BLaER1 (cell line): ENCODE data around the gene SBF2.
A peak's percentile ranks its signal among the peaks of the same experiment; 100 is the strongest.

ENCODE experiments used
- H3K27ac ChIP-seq: shearing (Covaris generic); formaldehyde crosslinking; 2 replicates; pipeline ENCODE4 v1.8.1; 2022
- H3K27me3 ChIP-seq: shearing (Covaris generic); formaldehyde crosslinking; 2 replicates; pipeline ENCODE4 v1.8.1; 2022
- H3K36me3 ChIP-seq: shearing (Covaris generic); formaldehyde crosslinking; 2 replicates; pipeline ENCODE4 v1.8.1; 2022
- H3K4me1 ChIP-seq: shearing (Covaris generic); formaldehyde crosslinking; 2 replicates; pipeline ENCODE4 v1.8.1; 2022
- H3K4me2 ChIP-seq: shearing (Covaris generic); formaldehyde crosslinking; 2 replicates; pipeline ENCODE4 v1.8.1; 2022
- H3K4me3 ChIP-seq: shearing (Covaris generic); formaldehyde crosslinking; 2 replicates; pipeline ENCODE4 v1.8.1; 2022
- H3K9ac ChIP-seq: shearing (Covaris generic); formaldehyde crosslinking; 2 replicates; pipeline ENCODE4 v1.8.1; 2022
- H3K9me3 ChIP-seq: shearing (Covaris generic); formaldehyde crosslinking; 2 replicates; pipeline ENCODE4 v1.8.1; 2022
- H4K20me1 ChIP-seq: shearing (Covaris generic); formaldehyde crosslinking; 2 replicates; pipeline ENCODE4 v1.8.1; 2022
- Cebpa-rat ChIP-seq: shearing (Covaris generic); IDR thresholded peaks from 2 replicates; pipeline ENCODE4 v1.8.1; 2022

The SBF2 gene

GRCh38 chr11:10301656-10302358 lies 7.8 kb upstream of the SBF2 start:
- Histone ChIP-seq H3K9me3 (0 out of 2 replicates have a peak, but pooled peaks cover 1% of the 10 kb centered on the region), H3K4me3 (no peak overlapping the region), H3K4me1 (peaks cover 46% of the 10 kb centered on the region), H3K4me2 (no peak overlapping the region), H3K9ac (no peak overlapping the region), H3K27ac (no peak overlapping the region), H3K36me3 (no peaks in the 10 kb centered on the region), H4K20me1 (peaks cover 68% of the 10 kb centered on the region), H3K27me3 (peaks cover 93% of the 10 kb centered on the region)
- TF ChIP-seq Cebpa-rat, result no peak

GRCh38 chr11:10298342-10298741 lies 4.3 kb upstream of the SBF2 start:
- H3K4me2 ChIP-seq, result 0 out of 2 replicates have a peak overlapping the region, but pooled peaks have one; percentile 16

GRCh38 chr11:10295064-10295901 lies 1.3 kb upstream of the SBF2 start:
- no peak overlapping the region for H3K27ac ChIP-seq
- H3K36me3 ChIP-seq, result no peaks in the 10 kb centered on the region
- TF ChIP-seq Cebpa-rat, result no peak
- peaks cover 35% of the 10 kb centered on the region for H4K20me1 ChIP-seq
- peaks cover 15% of the 10 kb centered on the region for H3K4me1 ChIP-seq
- peaks cover 80% of the 10 kb centered on the region for H3K27me3 ChIP-seq
- peak overlapping the region; percentile 88 for H3K4me3 ChIP-seq
- peaks cover 8% of the 10 kb centered on the region; the same call in 1 of the 2 replicates for H3K9me3 ChIP-seq
- peak overlapping the region; percentile 97 for H3K4me2 ChIP-seq
- H3K9ac ChIP-seq, result no peak overlapping the region

More at GRCh38 chr11:10298342-10298741, 4.3 kb upstream of the SBF2 start:
- no peak for TF ChIP-seq Cebpa-rat
- H4K20me1 ChIP-seq, result peaks cover 52% of the 10 kb centered on the region
- no peak overlapping the region for H3K4me3 ChIP-seq
- peaks cover 93% of the 10 kb centered on the region for H3K27me3 ChIP-seq
- peaks cover 24% of the 10 kb centered on the region for H3K4me1 ChIP-seq
- H3K36me3 ChIP-seq, result no peaks in the 10 kb centered on the region
- no peak overlapping the region for H3K27ac ChIP-seq
- peaks cover 8% of the 10 kb centered on the region; the same call in 1 of the 2 replicates for H3K9me3 ChIP-seq
- no peak overlapping the region for H3K9ac ChIP-seq

GRCh38 chr11:10294290-10294953 lies 403 bp upstream of the SBF2 start:
- no peak overlapping the region for H3K27ac ChIP-seq
- peaks cover 72% of the 10 kb centered on the region for H3K27me3 ChIP-seq
- H3K36me3 ChIP-seq, result no peaks in the 10 kb centered on the region
- peak overlapping the region; percentile 88 for H3K4me3 ChIP-seq
- peaks cover 15% of the 10 kb centered on the region for H3K4me1 ChIP-seq
- peaks cover 8% of the 10 kb centered on the region; the same call in 1 of the 2 replicates for H3K9me3 ChIP-seq
- H3K4me2 ChIP-seq, result peak overlapping the region; percentile 97
- peak overlapping the region; percentile 76; the same call in 1 of the 2 replicates for H3K9ac ChIP-seq
- H4K20me1 ChIP-seq, result peaks cover 26% of the 10 kb centered on the region
- no peak for TF ChIP-seq Cebpa-rat

GRCh38 chr11:10291801-10292638 lies 2.0 kb downstream of the SBF2 start:
- no peak for TF ChIP-seq Cebpa-rat
- no peak overlapping the region for H3K4me3 ChIP-seq
- H3K9ac ChIP-seq, result no peak overlapping the region
- H3K27ac ChIP-seq, result no peak overlapping the region
- H3K27me3 ChIP-seq, result peaks cover 54% of the 10 kb centered on the region
- no peaks in the 10 kb centered on the region for H3K36me3 ChIP-seq
- peaks cover 33% of the 10 kb centered on the region for H4K20me1 ChIP-seq
- H3K9me3 ChIP-seq, result peaks cover 8% of the 10 kb centered on the region; the same call in 1 of the 2 replicates
- H3K4me2 ChIP-seq, result no peak overlapping the region
- H3K4me1 ChIP-seq, result peaks cover 15% of the 10 kb centered on the region

GRCh38 chr11:10289765-10290380 lies 4.1 kb downstream of the SBF2 start:
- Histone ChIP-seq H3K27me3 (peaks cover 33% of the 10 kb centered on the region), H3K9me3 (no peaks in the 10 kb centered on the region), H3K4me2 (no peak overlapping the region), H3K4me3 (no peak overlapping the region), H3K9ac (no peak overlapping the region), H3K27ac (no peak overlapping the region), H3K4me1 (peaks cover 20% of the 10 kb centered on the region), H4K20me1 (peaks cover 23% of the 10 kb centered on the region), H3K36me3 (no peaks in the 10 kb centered on the region)
- no peak for TF ChIP-seq Cebpa-rat

- H3K4me2 ChIP-seq, result no peak overlapping the region
- H3K4me1 ChIP-seq, result peaks cover 13% of the 10 kb centered on the region
- peaks cover 25% of the 10 kb centered on the region for H3K27me3 ChIP-seq
- peaks cover 15% of the 10 kb centered on the region; the same call in 1 of the 2 replicates for H4K20me1 ChIP-seq
- H3K9ac ChIP-seq, result no peak overlapping the region
- no peaks in the 10 kb centered on the region for H3K9me3 ChIP-seq
- no peak overlapping the region for H3K4me3 ChIP-seq
- no peak overlapping the region for H3K27ac ChIP-seq
- no peak for TF ChIP-seq Cebpa-rat
- H3K36me3 ChIP-seq, result no peaks in the 10 kb centered on the region
Observed at GRCh38 chr11:10288881-10289764, 4.9 kb downstream of the SBF2 start.
